ENCODE results near the gene VPS35L. TPM values are rescaled to one million over a fixed set of nuclear protein-coding genes. Genes with fewer than 3 reads are reported as not detected.

Gene VPS35L
- total RNA-seq, 1 donor from 2014 or later = 45.7 TPM

- Mint-ChIP-seq H3K36me3 (ENCODE audit: low read depth) (peaks cover 44% of the 10 kb centered on the region), H3K9me3 (no peaks in the 10 kb centered on the region), H3K4me3 (ENCODE audit: low read depth) (no peak overlapping the region), H3K27me3 (ENCODE audit: low read depth) (no peaks in the 10 kb centered on the region), H3K27ac (no peak overlapping the region), H3K4me1 (ENCODE audit: low read depth) (peaks cover 3% of the 10 kb centered on the region)
- intact Hi-C loops (cut with micrococcal nuclease) = no loop called here
- DNase-seq (ENCODE audit: low spot score) = no peak
Observed at GRCh38 chr16:19607616-19608280, 52.2 kb downstream of the VPS35L start.

GRCh38 chr16:19609359-19609758 is 53.9 kb downstream of the VPS35L start:
- DNase-seq (ENCODE audit: low spot score) = no peak
- H3K27ac Mint-ChIP-seq = peak overlapping the region; percentile 3
- no peak overlapping the region for H3K4me3 Mint-ChIP-seq (ENCODE audit: low read depth)
- H3K27me3 Mint-ChIP-seq (ENCODE audit: low read depth) = no peaks in the 10 kb centered on the region
- peaks cover 36% of the 10 kb centered on the region for H3K36me3 Mint-ChIP-seq (ENCODE audit: low read depth)
- H3K9me3 Mint-ChIP-seq = no peaks in the 10 kb centered on the region
- intact Hi-C loops (cut with micrococcal nuclease) = no loop called here
- H3K4me1 Mint-ChIP-seq (ENCODE audit: low read depth) = peaks cover 3% of the 10 kb centered on the region

GRCh38 chr16:19610200-19610599 is 54.7 kb downstream of the VPS35L start:
- Mint-ChIP-seq H3K4me3 (ENCODE audit: low read depth) (no peak overlapping the region), H3K27me3 (ENCODE audit: low read depth) (no peaks in the 10 kb centered on the region), H3K36me3 (ENCODE audit: low read depth) (peaks cover 32% of the 10 kb centered on the region), H3K27ac (no peak overlapping the region), H3K9me3 (no peaks in the 10 kb centered on the region), H3K4me1 (ENCODE audit: low read depth) (peaks cover 3% of the 10 kb centered on the region)
- DNase-seq (ENCODE audit: low spot score) = no peak
- intact Hi-C loops (cut with micrococcal nuclease) = no loop called here

- Mint-ChIP-seq H3K4me3 (ENCODE audit: low read depth) (no peak overlapping the region), H3K9me3 (no peaks in the 10 kb centered on the region), H3K27ac (no peak overlapping the region), H3K36me3 (ENCODE audit: low read depth) (peaks cover 24% of the 10 kb centered on the region), H3K27me3 (ENCODE audit: low read depth) (no peaks in the 10 kb centered on the region), H3K4me1 (ENCODE audit: low read depth) (no peaks in the 10 kb centered on the region)
- intact Hi-C loops (cut with micrococcal nuclease) = no loop called here
- no peak for DNase-seq (ENCODE audit: low spot score)
Observed at GRCh38 chr16:19613834-19614233, 58.3 kb downstream of the VPS35L start.

- Mint-ChIP-seq H3K9me3 (no peaks in the 10 kb centered on the region), H3K4me1 (ENCODE audit: low read depth) (no peaks in the 10 kb centered on the region), H3K27me3 (ENCODE audit: low read depth) (no peaks in the 10 kb centered on the region), H3K4me3 (ENCODE audit: low read depth) (no peak overlapping the region), H3K36me3 (ENCODE audit: low read depth) (peaks cover 22% of the 10 kb centered on the region), H3K27ac (no peak overlapping the region)
- intact Hi-C loops (cut with micrococcal nuclease) = no loop called here
- no peak for DNase-seq (ENCODE audit: low spot score)
Observed at GRCh38 chr16:19616241-19616640, 60.7 kb downstream of the VPS35L start.

GRCh38 chr16:19618876-19619275 is 63.4 kb downstream of the VPS35L start:
- H3K9me3 Mint-ChIP-seq = no peaks in the 10 kb centered on the region
- H3K4me3 Mint-ChIP-seq (ENCODE audit: low read depth) = no peak overlapping the region
- no peaks in the 10 kb centered on the region for H3K4me1 Mint-ChIP-seq (ENCODE audit: low read depth)
- H3K27ac Mint-ChIP-seq = no peak overlapping the region
- DNase-seq (ENCODE audit: low spot score) = no peak
- intact Hi-C loops (cut with micrococcal nuclease) = no loop called here
- H3K36me3 Mint-ChIP-seq (ENCODE audit: low read depth) = peaks cover 15% of the 10 kb centered on the region
- no peaks in the 10 kb centered on the region for H3K27me3 Mint-ChIP-seq (ENCODE audit: low read depth)

- Mint-ChIP-seq H3K27ac (no peak overlapping the region), H3K4me3 (ENCODE audit: low read depth) (no peak overlapping the region), H3K9me3 (no peaks in the 10 kb centered on the region), H3K4me1 (ENCODE audit: low read depth) (no peaks in the 10 kb centered on the region), H3K36me3 (ENCODE audit: low read depth) (peaks cover 15% of the 10 kb centered on the region), H3K27me3 (ENCODE audit: low read depth) (no peaks in the 10 kb centered on the region)
- DNase-seq (ENCODE audit: low spot score) = no peak
- intact Hi-C loops (cut with micrococcal nuclease) = no loop called here
Observed at GRCh38 chr16:19621445-19621844, 65.9 kb downstream of the VPS35L start.

- Mint-ChIP-seq H3K36me3 (ENCODE audit: low read depth) (peaks cover 15% of the 10 kb centered on the region), H3K4me3 (ENCODE audit: low read depth) (no peak overlapping the region), H3K9me3 (no peaks in the 10 kb centered on the region), H3K27ac (no peak overlapping the region), H3K4me1 (ENCODE audit: low read depth) (no peaks in the 10 kb centered on the region), H3K27me3 (ENCODE audit: low read depth) (no peaks in the 10 kb centered on the region)
- DNase-seq (ENCODE audit: low spot score) = no peak
- intact Hi-C loops (cut with micrococcal nuclease) = no loop called here
Observed at GRCh38 chr16:19625039-19625438, 69.5 kb downstream of the VPS35L start.

- Mint-ChIP-seq H3K36me3 (ENCODE audit: low read depth) (peaks cover 36% of the 10 kb centered on the region), H3K4me1 (ENCODE audit: low read depth) (peaks cover 10% of the 10 kb centered on the region), H3K9me3 (no peaks in the 10 kb centered on the region), H3K4me3 (ENCODE audit: low read depth) (no peak overlapping the region), H3K27me3 (ENCODE audit: low read depth) (no peaks in the 10 kb centered on the region), H3K27ac (no peak overlapping the region)
- intact Hi-C loops (cut with micrococcal nuclease) = no loop called here
- DNase-seq (ENCODE audit: low spot score) = no peak
Observed at GRCh38 chr16:19636436-19637267, 81.1 kb downstream of the VPS35L start.

- H3K27ac Mint-ChIP-seq = no peak overlapping the region
- DNase-seq (ENCODE audit: low spot score) = no peak
- H3K27me3 Mint-ChIP-seq (ENCODE audit: low read depth) = no peaks in the 10 kb centered on the region
- H3K4me3 Mint-ChIP-seq (ENCODE audit: low read depth) = no peak overlapping the region
- peaks cover 10% of the 10 kb centered on the region for H3K4me1 Mint-ChIP-seq (ENCODE audit: low read depth)
- H3K9me3 Mint-ChIP-seq = no peaks in the 10 kb centered on the region
- H3K36me3 Mint-ChIP-seq (ENCODE audit: low read depth) = peaks cover 28% of the 10 kb centered on the region
- intact Hi-C loops (cut with micrococcal nuclease) = no loop called here
Observed at GRCh38 chr16:19639986-19640421, 84.5 kb downstream of the VPS35L start.

- DNase-seq (ENCODE audit: low spot score) = no peak
- Mint-ChIP-seq H3K27me3 (ENCODE audit: low read depth) (no peaks in the 10 kb centered on the region), H3K36me3 (ENCODE audit: low read depth) (peaks cover 24% of the 10 kb centered on the region), H3K4me1 (ENCODE audit: low read depth) (peaks cover 10% of the 10 kb centered on the region), H3K4me3 (ENCODE audit: low read depth) (no peak overlapping the region), H3K27ac (no peak overlapping the region), H3K9me3 (no peaks in the 10 kb centered on the region)
- intact Hi-C loops (cut with micrococcal nuclease) = no loop called here
Observed at GRCh38 chr16:19642501-19642900, 87.0 kb downstream of the VPS35L start.

GRCh38 chr16:19644877-19645276 is 89.4 kb downstream of the VPS35L start:
- H3K4me1 Mint-ChIP-seq (ENCODE audit: low read depth) = peaks cover 8% of the 10 kb centered on the region
- H3K9me3 Mint-ChIP-seq = no peaks in the 10 kb centered on the region
- H3K4me3 Mint-ChIP-seq (ENCODE audit: low read depth) = no peak overlapping the region
- H3K27ac Mint-ChIP-seq = no peak overlapping the region
- intact Hi-C loops (cut with micrococcal nuclease) = no loop called here
- H3K27me3 Mint-ChIP-seq (ENCODE audit: low read depth) = no peaks in the 10 kb centered on the region
- peaks cover 13% of the 10 kb centered on the region for H3K36me3 Mint-ChIP-seq (ENCODE audit: low read depth)
- no peak for DNase-seq (ENCODE audit: low spot score)

- no peak overlapping the region for H3K4me3 Mint-ChIP-seq (ENCODE audit: low read depth)
- no peaks in the 10 kb centered on the region for H3K9me3 Mint-ChIP-seq
- H3K27ac Mint-ChIP-seq = no peak overlapping the region
- H3K4me1 Mint-ChIP-seq (ENCODE audit: low read depth) = peaks cover 2% of the 10 kb centered on the region
- no peak for DNase-seq (ENCODE audit: low spot score)
- peaks cover 8% of the 10 kb centered on the region for H3K36me3 Mint-ChIP-seq (ENCODE audit: low read depth)
- intact Hi-C loops (cut with micrococcal nuclease) = no loop called here
- H3K27me3 Mint-ChIP-seq (ENCODE audit: low read depth) = no peaks in the 10 kb centered on the region
Observed at GRCh38 chr16:19645557-19645981, 90.1 kb downstream of the VPS35L start.
